AG09309 (cell line): ENCODE measurements around the gene WIPI1.
A peak's percentile ranks its signal among the peaks of the same experiment; 100 is the strongest.

Source experiments
- DNase-seq: peaks from one replicate; pipeline ENCODE4 v3.0.0-alpha.2; 2010; ENCODE audit warnings: low read depth
- H3K4me3 ChIP-seq: 2 replicates; pipeline ENCODE4 v1.5.1; 2011; ENCODE audit warnings: mild to moderate bottlenecking, low read depth, low read length, moderate library complexity; ENCODE audit not compliant: control insufficient read depth
- TF ChIP-seq, protein P1 (sequence below): IDR thresholded peaks from 2 replicates; pipeline ENCODE4 v1.5.1; 2011; ENCODE audit warnings: mild to moderate bottlenecking, low read depth, low read length, inconsistent platforms; ENCODE audit not compliant: insufficient read depth, control insufficient read depth; ENCODE audit errors: missing control alignments

WIPI1 gene

DNA sequence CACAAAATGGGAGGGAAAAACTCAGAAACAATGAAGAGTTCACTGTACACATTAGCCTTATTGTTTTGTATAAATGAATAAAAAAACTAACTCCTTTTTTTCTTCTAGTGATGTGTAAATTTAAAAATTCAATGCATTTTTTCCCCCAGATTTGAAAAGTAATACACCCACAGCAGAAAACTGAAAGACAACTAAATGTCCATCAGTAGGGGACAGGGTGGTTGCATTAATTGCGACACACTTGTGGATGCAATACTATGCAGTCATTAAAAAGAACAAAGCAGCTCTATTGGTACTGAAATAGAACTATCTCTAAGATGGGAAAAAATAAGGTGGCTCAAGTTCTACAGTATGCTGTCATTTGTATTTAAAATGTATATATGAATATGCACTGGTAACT, 13.7 kb upstream of the WIPI1 start:
- H3K4me3 ChIP-seq = no peak overlapping the region
- DNase-seq = no peak
- TF ChIP-seq, protein P1, sequence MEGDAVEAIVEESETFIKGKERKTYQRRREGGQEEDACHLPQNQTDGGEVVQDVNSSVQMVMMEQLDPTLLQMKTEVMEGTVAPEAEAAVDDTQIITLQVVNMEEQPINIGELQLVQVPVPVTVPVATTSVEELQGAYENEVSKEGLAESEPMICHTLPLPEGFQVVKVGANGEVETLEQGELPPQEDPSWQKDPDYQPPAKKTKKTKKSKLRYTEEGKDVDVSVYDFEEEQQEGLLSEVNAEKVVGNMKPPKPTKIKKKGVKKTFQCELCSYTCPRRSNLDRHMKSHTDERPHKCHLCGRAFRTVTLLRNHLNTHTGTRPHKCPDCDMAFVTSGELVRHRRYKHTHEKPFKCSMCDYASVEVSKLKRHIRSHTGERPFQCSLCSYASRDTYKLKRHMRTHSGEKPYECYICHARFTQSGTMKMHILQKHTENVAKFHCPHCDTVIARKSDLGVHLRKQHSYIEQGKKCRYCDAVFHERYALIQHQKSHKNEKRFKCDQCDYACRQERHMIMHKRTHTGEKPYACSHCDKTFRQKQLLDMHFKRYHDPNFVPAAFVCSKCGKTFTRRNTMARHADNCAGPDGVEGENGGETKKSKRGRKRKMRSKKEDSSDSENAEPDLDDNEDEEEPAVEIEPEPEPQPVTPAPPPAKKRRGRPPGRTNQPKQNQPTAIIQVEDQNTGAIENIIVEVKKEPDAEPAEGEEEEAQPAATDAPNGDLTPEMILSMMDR = no peak

DNA sequence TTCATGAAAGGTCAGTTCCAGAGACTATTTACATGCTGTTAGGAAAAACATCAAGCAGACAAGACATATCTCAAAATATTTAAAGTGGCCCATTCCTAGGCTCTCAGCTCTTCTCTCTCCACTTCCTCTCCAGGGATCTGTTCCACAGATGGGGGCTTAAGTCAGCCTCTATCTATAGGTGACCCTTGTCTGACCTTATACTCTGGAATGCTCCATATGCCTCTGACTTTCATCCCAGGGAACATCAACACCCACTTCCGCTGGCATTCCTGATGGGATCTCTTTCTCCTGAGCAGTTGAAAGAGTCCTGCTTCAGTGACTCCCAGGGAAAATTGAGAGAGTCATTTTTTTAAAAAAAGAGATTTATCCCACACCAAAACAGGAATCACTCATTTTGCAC, 11.5 kb upstream of the WIPI1 start:
- no peak overlapping the region for H3K4me3 ChIP-seq
- TF ChIP-seq, protein P1 = no peak
- no peak for DNase-seq

DNA sequence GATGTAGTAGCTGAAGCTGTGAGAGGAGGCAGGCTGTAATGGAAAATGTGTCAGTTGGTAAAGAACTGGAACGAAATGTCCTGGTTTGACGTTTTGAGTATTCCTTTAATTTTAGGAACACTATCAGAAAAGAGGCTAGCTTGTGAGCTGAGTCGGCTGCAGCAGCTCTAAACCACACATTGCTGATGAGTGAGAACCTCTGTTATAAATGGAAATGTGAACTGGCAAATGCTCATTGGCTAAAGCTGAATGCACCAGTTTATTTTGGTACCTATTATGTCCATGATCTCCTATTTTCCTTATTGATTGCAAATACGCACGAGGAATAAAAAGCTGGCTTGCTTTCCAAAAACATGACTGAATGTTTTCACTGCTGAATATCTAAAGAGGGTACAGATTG, 11.0 kb upstream of the WIPI1 start:
- TF ChIP-seq, protein P1 = no peak

DNA sequence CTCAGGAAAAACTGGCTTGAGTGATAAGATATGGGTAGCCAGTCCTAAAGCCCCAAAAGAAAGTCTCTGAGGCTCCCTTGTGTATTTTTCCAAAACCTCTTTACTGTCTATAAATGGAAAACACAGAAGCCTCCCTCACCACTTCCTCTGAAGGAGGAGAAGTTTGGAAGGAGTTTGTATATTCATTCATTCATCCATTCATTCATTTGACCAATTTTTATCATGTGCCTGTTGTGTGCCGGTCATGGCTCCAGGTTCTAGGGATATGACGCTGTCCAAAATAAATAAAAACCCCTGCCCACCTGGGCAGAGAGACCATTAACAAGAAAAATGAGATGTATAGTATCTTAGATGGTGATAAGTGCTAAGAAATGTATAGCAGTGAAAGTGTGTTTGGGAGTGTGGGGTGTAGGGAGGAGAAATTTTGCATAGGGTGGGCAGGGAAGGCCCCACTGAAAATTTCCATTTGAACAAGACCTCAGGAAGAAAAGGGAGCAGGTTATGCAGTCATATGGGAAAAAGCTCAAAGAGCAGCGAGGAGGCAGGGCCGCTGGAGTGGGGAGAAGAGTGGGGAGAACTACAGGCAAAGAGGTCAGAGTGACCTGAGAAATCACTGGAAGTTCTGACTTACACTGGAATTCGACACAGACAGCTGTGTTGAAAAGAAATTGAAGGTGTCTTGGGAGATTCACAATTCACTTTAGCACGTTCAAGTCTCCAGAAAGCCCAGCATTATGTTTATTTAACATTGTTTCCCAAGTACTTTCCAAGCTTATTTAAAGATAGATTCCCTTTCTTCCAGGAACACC, 6.1 kb upstream of the WIPI1 start:
- DNase-seq = no peak
- TF ChIP-seq, protein P1 = no peak
- H3K4me3 ChIP-seq = no peak overlapping the region

More for the DNA sequence above, 11.0 kb upstream of the WIPI1 start:
- no peak overlapping the region for H3K4me3 ChIP-seq
- no peak for DNase-seq

DNA sequence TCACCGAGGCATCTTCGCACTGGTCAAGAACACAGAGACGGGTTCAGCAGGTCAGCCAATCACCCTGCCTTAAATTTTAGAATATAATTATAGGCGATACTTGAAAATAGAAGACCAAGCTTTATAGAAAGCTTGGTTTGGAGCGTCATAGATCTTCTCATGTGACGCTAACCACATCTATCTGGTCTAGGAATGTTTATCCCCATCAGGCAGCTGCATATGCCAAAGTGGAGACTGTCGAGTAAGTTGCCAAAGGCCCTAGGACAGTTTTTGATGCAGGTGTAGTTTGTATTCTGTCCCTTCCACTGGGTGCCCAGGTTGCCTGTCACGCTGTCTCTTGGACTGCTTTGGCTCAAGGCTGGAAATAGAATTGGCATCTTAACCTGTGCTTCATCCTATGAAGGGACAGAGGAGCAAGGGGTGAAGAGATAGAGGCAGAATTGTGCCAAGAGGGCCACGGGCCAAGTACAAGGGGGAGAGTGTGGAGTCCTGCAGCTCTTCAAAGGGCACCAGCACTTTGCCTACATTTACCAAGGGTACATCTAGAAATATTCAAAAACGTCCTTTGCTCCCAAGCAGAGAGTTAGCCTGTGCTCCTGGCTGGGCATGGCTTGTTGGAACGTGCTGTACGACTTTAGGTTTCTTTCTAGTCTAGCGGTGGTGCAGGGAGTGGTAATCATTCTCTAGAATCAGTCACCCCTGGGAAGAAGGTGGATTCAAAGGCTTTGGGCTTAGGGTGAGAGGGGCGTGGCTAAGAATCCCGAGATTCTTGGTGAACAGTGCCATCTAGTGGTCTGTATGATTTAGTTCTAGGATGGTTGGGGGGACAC, 5.3 kb upstream of the WIPI1 start:
- TF ChIP-seq, protein P1 = peak; percentile 59
- no peak for DNase-seq

DNA sequence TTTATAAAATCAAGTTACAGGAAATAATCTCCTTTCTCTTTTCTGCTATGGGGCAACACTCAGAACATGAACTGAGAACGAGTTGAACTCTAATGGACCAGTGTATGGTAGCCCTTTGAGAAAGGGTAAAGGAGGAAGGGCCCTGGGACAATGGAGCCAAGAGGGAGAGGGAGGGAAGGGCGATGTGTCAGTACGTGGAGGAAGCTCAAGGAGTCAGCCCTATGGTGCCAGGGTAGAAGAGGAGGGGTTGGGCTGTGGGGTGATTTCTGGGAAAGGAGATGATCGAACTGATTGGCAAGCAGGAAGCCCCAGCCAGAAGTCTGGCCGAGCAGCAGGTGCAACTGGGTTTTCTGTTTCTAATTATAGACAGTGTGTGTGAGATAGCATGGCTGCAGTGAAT, 4.3 kb upstream of the WIPI1 start:
- no peak for DNase-seq
- TF ChIP-seq, protein P1 = no peak
- no peak overlapping the region for H3K4me3 ChIP-seq

More for the DNA sequence above, 5.3 kb upstream of the WIPI1 start:
- no peak overlapping the region for H3K4me3 ChIP-seq
